GM19240 (cell line): Measurements from ENCODE around the gene C9.
"Not testable (repeated sequence)": the region's sequence is repeated elsewhere in the genome, so short reads cannot be mapped to it uniquely, and the experiment has no call there.

Experiments
- DNase-seq: peaks from one replicate; pipeline ENCODE4 v3.0.0; 2011; ENCODE audit warnings: low spot score; ENCODE audit not compliant: insufficient read length

C9 gene

GRCh38 chr5:39262981-39263380 is 101.3 kb downstream of the C9 start:
- no peak for DNase-seq

- DNase-seq = no peak
Measured at GRCh38 chr5:39260095-39260494, 104.2 kb downstream of the C9 start.

- DNase-seq = no peak
Measured at GRCh38 chr5:39257554-39257953, 106.7 kb downstream of the C9 start.

- DNase-seq = no peak
Measured at GRCh38 chr5:39256477-39257235, 107.6 kb downstream of the C9 start.

- DNase-seq = no peak
Measured at GRCh38 chr5:39255406-39255805, 108.9 kb downstream of the C9 start.

GRCh38 chr5:39254671-39255070 is 109.6 kb downstream of the C9 start:
- DNase-seq = no peak

GRCh38 chr5:39253196-39253595 is 111.1 kb downstream of the C9 start:
- DNase-seq = no peak

GRCh38 chr5:39249564-39250274 is 114.6 kb downstream of the C9 start:
- DNase-seq = no peak

- DNase-seq = no peak
Measured at GRCh38 chr5:39249069-39249468, 115.2 kb downstream of the C9 start.

GRCh38 chr5:39240750-39241149 is 123.5 kb downstream of the C9 start:
- no peak for DNase-seq

GRCh38 chr5:39238366-39239105 is 125.8 kb downstream of the C9 start:
- DNase-seq = no peak

- DNase-seq = no peak
Measured at GRCh38 chr5:39236718-39237117, 127.6 kb downstream of the C9 start.

GRCh38 chr5:39235648-39236047 is 128.6 kb downstream of the C9 start:
- DNase-seq = no peak

- DNase-seq = not testable (repeated sequence)
Measured at GRCh38 chr5:39234494-39234893, 129.8 kb downstream of the C9 start.
